ENCODE data around the gene VCAM1.

The VCAM1 gene

DNA sequence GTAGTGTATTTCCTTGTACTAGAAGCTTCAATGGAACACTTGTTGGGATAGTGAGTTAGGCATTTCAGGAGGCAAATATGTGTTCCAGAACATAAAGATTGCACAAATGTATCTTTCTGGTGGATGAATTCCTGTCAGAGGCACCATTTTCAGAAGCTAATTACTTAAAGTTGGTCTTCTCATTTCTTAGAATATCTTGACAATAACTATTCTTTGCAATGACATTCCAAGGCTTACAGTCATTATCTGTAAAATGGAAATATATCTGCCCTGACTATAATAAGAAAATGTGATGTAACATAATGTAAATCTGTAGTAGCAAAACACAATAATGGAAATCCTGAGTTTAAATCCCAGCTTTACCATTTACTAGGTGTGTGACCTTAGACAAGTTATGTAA, 2.7 kb downstream of the VCAM1 start:
- TF ChIP-seq, protein P1, sequence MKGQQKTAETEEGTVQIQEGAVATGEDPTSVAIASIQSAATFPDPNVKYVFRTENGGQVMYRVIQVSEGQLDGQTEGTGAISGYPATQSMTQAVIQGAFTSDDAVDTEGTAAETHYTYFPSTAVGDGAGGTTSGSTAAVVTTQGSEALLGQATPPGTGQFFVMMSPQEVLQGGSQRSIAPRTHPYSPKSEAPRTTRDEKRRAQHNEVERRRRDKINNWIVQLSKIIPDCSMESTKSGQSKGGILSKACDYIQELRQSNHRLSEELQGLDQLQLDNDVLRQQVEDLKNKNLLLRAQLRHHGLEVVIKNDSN (IDR thresholded peaks at IDR 0.05), result no peak
- no peak for TF ChIP-seq NFIC (IDR thresholded peaks at IDR 0.05)
- TF ChIP-seq CEBPB (IDR thresholded peaks at IDR 0.05), result no peak
- no peak for TF ChIP-seq EGR1 (IDR thresholded peaks at IDR 0.05)
- TF ChIP-seq TCF12 (IDR thresholded peaks at IDR 0.05; ENCODE audit: low read depth), result no peak
- no peak for TF ChIP-seq EP300 (IDR thresholded peaks at IDR 0.05; ENCODE audit: borderline replicate concordance)
- TF ChIP-seq TAF1 (IDR thresholded peaks at IDR 0.05; ENCODE audit: low read depth), result no peak
- no peak for TF ChIP-seq YY1 (IDR thresholded peaks at IDR 0.05; ENCODE audit: low read depth)
- TF ChIP-seq FOXM1 (IDR thresholded peaks at IDR 0.05; ENCODE audit: borderline replicate concordance, low read depth), result no peak
- no peak for TF ChIP-seq CREB1 (IDR thresholded peaks at IDR 0.05; ENCODE audit: low read depth)
- TF ChIP-seq, protein P2, sequence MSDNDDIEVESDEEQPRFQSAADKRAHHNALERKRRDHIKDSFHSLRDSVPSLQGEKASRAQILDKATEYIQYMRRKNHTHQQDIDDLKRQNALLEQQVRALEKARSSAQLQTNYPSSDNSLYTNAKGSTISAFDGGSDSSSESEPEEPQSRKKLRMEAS (IDR thresholded peaks at IDR 0.05), result no peak
- TF ChIP-seq RAD21 (IDR thresholded peaks at IDR 0.05; ENCODE audit: low read depth), result no peak

GRCh38 chr1:100724281-100724680, 4.7 kb downstream of the VCAM1 start:
- TF ChIP-seq CEBPB (IDR thresholded peaks at IDR 0.05), result no peak
- no peak for TF ChIP-seq EGR1 (IDR thresholded peaks at IDR 0.05)
- no peak for TF ChIP-seq TEAD4 (IDR thresholded peaks at IDR 0.05)
- no peak for TF ChIP-seq EP300 (IDR thresholded peaks at IDR 0.05; ENCODE audit: borderline replicate concordance)
- TF ChIP-seq TCF12 (IDR thresholded peaks at IDR 0.05; ENCODE audit: low read depth), result no peak

- no peak for TF ChIP-seq CEBPB (IDR thresholded peaks at IDR 0.05)
Observed at GRCh38 chr1:100730130-100730529, 10.6 kb downstream of the VCAM1 start.

DNA sequence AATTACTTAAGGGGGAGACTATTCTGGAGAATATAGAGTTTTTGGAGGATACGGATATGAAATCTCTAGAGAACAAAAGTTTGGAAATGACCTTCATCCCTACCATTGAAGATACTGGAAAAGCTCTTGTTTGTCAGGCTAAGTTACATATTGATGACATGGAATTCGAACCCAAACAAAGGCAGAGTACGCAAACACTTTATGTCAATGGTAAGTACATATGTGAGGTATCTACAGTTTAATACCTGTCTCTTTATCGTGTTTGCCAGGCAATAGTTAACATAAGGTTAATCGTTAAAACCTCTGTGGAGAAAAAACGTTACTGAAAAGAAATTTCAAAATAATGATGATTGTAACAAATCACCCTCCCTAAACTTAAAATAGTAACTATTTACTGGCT, 11.8 kb downstream of the VCAM1 start:
- TF ChIP-seq EGR1 (IDR thresholded peaks at IDR 0.05) (no peak), TAF1 (IDR thresholded peaks at IDR 0.05; ENCODE audit: low read depth) (no peak), NFIC (IDR thresholded peaks at IDR 0.05) (no peak), TEAD4 (IDR thresholded peaks at IDR 0.05) (no peak), ZBTB7A (IDR thresholded peaks at IDR 0.05; ENCODE audit: low read depth) (no peak), RAD21 (IDR thresholded peaks at IDR 0.05; ENCODE audit: low read depth) (no peak), YY1 (IDR thresholded peaks at IDR 0.05; ENCODE audit: low read depth) (no peak), FOXM1 (IDR thresholded peaks at IDR 0.05; ENCODE audit: borderline replicate concordance, low read depth) (no peak), TCF12 (IDR thresholded peaks at IDR 0.05; ENCODE audit: low read depth) (no peak), CREB1 (IDR thresholded peaks at IDR 0.05; ENCODE audit: low read depth) (no peak), CEBPB (IDR thresholded peaks at IDR 0.05) (no peak), EP300 (IDR thresholded peaks at IDR 0.05; ENCODE audit: borderline replicate concordance) (no peak)
- TF ChIP-seq, protein P3, sequence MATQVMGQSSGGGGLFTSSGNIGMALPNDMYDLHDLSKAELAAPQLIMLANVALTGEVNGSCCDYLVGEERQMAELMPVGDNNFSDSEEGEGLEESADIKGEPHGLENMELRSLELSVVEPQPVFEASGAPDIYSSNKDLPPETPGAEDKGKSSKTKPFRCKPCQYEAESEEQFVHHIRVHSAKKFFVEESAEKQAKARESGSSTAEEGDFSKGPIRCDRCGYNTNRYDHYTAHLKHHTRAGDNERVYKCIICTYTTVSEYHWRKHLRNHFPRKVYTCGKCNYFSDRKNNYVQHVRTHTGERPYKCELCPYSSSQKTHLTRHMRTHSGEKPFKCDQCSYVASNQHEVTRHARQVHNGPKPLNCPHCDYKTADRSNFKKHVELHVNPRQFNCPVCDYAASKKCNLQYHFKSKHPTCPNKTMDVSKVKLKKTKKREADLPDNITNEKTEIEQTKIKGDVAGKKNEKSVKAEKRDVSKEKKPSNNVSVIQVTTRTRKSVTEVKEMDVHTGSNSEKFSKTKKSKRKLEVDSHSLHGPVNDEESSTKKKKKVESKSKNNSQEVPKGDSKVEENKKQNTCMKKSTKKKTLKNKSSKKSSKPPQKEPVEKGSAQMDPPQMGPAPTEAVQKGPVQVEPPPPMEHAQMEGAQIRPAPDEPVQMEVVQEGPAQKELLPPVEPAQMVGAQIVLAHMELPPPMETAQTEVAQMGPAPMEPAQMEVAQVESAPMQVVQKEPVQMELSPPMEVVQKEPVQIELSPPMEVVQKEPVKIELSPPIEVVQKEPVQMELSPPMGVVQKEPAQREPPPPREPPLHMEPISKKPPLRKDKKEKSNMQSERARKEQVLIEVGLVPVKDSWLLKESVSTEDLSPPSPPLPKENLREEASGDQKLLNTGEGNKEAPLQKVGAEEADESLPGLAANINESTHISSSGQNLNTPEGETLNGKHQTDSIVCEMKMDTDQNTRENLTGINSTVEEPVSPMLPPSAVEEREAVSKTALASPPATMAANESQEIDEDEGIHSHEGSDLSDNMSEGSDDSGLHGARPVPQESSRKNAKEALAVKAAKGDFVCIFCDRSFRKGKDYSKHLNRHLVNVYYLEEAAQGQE (IDR thresholded peaks at IDR 0.05; ENCODE audit: low read depth), result no peak
- TF ChIP-seq, protein P2 (IDR thresholded peaks at IDR 0.05), result no peak
- TF ChIP-seq, protein P1 (IDR thresholded peaks at IDR 0.05), result no peak

- no peak for TF ChIP-seq TAF1 (IDR thresholded peaks at IDR 0.05; ENCODE audit: low read depth)
- no peak for TF ChIP-seq NFIC (IDR thresholded peaks at IDR 0.05)
- TF ChIP-seq, protein P2 (IDR thresholded peaks at IDR 0.05), result no peak
- no peak for TF ChIP-seq ZBTB7A (IDR thresholded peaks at IDR 0.05; ENCODE audit: low read depth)
- TF ChIP-seq, protein P3 (IDR thresholded peaks at IDR 0.05; ENCODE audit: low read depth), result no peak
- TF ChIP-seq, protein P1 (IDR thresholded peaks at IDR 0.05), result no peak
- no peak for TF ChIP-seq EGR1 (IDR thresholded peaks at IDR 0.05)
Observed at GRCh38 chr1:100731758-100732157, 12.2 kb downstream of the VCAM1 start.

- TF ChIP-seq, protein P2 (IDR thresholded peaks at IDR 0.05), result no peak
Observed at GRCh38 chr1:100734676-100735075, 15.1 kb downstream of the VCAM1 start.

Measured in Ishikawa (cell line).